A549 (cell line): ENCODE data around the gene DGKH. TPM values are rescaled to one million over a fixed set of nuclear protein-coding genes. Genes with fewer than 3 reads are reported as not detected.

Experiments
- ATAC-seq, 2 experiments: fragments of 200-7000 bp in 1 of 2; fragments of >200 bp in 1 of 2; cut with Nextera tagmentation in 1 of 2; cut with Tn5 transposase in 1 of 2; 3 replicates each; pipeline versions ENCODE4 v1.8.0 to v1.9.1; 2018 to 2020; ENCODE audit warnings: mild to moderate bottlenecking in 1 of 2, moderate library complexity in 1 of 2
- CTCF ChIA-PET: fragments of 300-600 bp; sonication (Branson Sonifier 250); formaldehyde crosslinking; extraction: SDS; loops from one replicate; lab custom pipeline; 2021; ENCODE audit warnings: antibody characterized with exemption, inconsistent platforms; lab: Yijun Ruan, JAX
- POLR2A ChIA-PET: fragments of 350-600 bp; formaldehyde crosslinking; extraction: SDS; loops from one replicate; lab custom pipeline; 2021; ENCODE audit warnings: antibody characterized with exemption, inconsistent platforms; lab: Yijun Ruan, JAX
- DNase-seq, 2 experiments: peaks; one replicate each; pipeline versions ENCODE4 v3.0.0 to v3.0.0-alpha.2; 2011 to 2016; ENCODE audit warnings: low read depth in 1 of 2, low spot score in 1 of 2
- FAIRE-seq: peaks from 2 replicates; lab custom pipeline; 2011; peaks lifted over from hg19 to GRCh38; lab: Jason Lieb, UNC
- H3K27ac ChIP-seq, 2 experiments: fragments of >200 bp; sonication (Bioruptor Twin); formaldehyde crosslinking; 3 replicates each; pipeline ENCODE4 v1.5.1; 2016 to 2017
- H3K4me1 ChIP-seq: fragments of >200 bp; sonication (Bioruptor Twin); formaldehyde crosslinking; 3 replicates; pipeline ENCODE4 v1.6.1; 2016
- H3K4me2 ChIP-seq: fragments of >200 bp; sonication (Bioruptor Twin); formaldehyde crosslinking; 3 replicates; pipeline ENCODE4 v1.6.1; 2016
- H3K4me3 ChIP-seq: fragments of >200 bp; sonication (Bioruptor Twin); formaldehyde crosslinking; 3 replicates; pipeline ENCODE4 v1.5.1; 2016
- H3K9me3 ChIP-seq: fragments of >200 bp; sonication (Bioruptor Twin); formaldehyde crosslinking; 3 replicates; pipeline ENCODE4 v1.6.1; 2016
- BCL3 ChIP-seq: fragments of >200 bp; sonication (Bioruptor Twin); formaldehyde crosslinking; IDR thresholded peaks from 3 replicates; pipeline ENCODE4 v1.6.1; 2016
- CHD4 ChIP-seq: fragments of 200-600 bp; sonication (generic); IDR thresholded peaks from 2 replicates; pipeline ENCODE4 v1.6.1; 2016; ENCODE audit warnings: antibody characterized with exemption, mild to moderate bottlenecking, borderline replicate concordance
- CTCF ChIP-seq: fragments of >200 bp; sonication (Bioruptor Twin); formaldehyde crosslinking; IDR thresholded peaks from 3 replicates; pipeline ENCODE4 v1.5.1; 2016
- E2F6 ChIP-seq: IDR thresholded peaks from 2 replicates; pipeline ENCODE4 v1.6.1; 2012; ENCODE audit warnings: low read depth, borderline replicate concordance
- EHF ChIP-seq: fragments of 250-450 bp; sonication (Bioruptor Pico); IDR thresholded peaks from 2 replicates; pipeline ENCODE4 v1.5.0; 2020; ENCODE audit warnings: mild to moderate bottlenecking
- EP300 ChIP-seq, 2 experiments: fragments of >200 bp; sonication (Bioruptor Twin); formaldehyde crosslinking; IDR thresholded peaks; 2 replicates in 1 of 2; 3 replicates in 1 of 2; pipeline ENCODE4 v1.6.1; 2016 to 2017
- ESRRA ChIP-seq: fragments of 150-350 bp; IDR thresholded peaks from 2 replicates; pipeline ENCODE4 v1.6.1; 2014; ENCODE audit warnings: mild to moderate bottlenecking, low read length, borderline replicate concordance
- FOSB ChIP-seq: fragments of 250-450 bp; sonication (Bioruptor Pico); IDR thresholded peaks from 2 replicates; pipeline ENCODE4 v1.5.0; 2020; ENCODE audit warnings: mild to moderate bottlenecking, moderate library complexity
- HES2 ChIP-seq: fragments of >200 bp; sonication (Bioruptor Twin); formaldehyde crosslinking; IDR thresholded peaks from 2 replicates; pipeline ENCODE4 v1.6.1; 2016
- HMGXB4 ChIP-seq: fragments of 250-450 bp; sonication (Bioruptor Pico); IDR thresholded peaks from 2 replicates; pipeline ENCODE4 v1.5.0; 2021; ENCODE audit warnings: mild to moderate bottlenecking, moderate library complexity, borderline replicate concordance
- HOXA7 ChIP-seq: fragments of 250-450 bp; sonication (Bioruptor Pico); IDR thresholded peaks from 2 replicates; pipeline ENCODE4 v1.5.0; 2020; ENCODE audit warnings: mild to moderate bottlenecking, moderate library complexity
- HOXB5 ChIP-seq: fragments of 250-450 bp; sonication (Bioruptor Pico); IDR thresholded peaks from 2 replicates; pipeline ENCODE4 v1.5.0; 2020; ENCODE audit warnings: mild to moderate bottlenecking, moderate library complexity
- JUN ChIP-seq, 2 experiments: fragments of >200 bp; sonication (Bioruptor Twin); formaldehyde crosslinking; IDR thresholded peaks; 2 replicates in 1 of 2; 3 replicates in 1 of 2; pipeline ENCODE4 v1.6.1; 2016 to 2017
- MAZ ChIP-seq: fragments of 150-350 bp; IDR thresholded peaks from 2 replicates; pipeline ENCODE4 v1.6.1; 2014; ENCODE audit warnings: antibody characterized with exemption, low read depth, low read length, borderline replicate concordance
- NR3C1 ChIP-seq: fragments of >200 bp; sonication (Bioruptor Twin); formaldehyde crosslinking; IDR thresholded peaks from 3 replicates; pipeline ENCODE4 v1.6.1; 2017
- PBX3 ChIP-seq: IDR thresholded peaks from 2 replicates; pipeline ENCODE4 v1.6.1; 2012
- POLR2A ChIP-seq: IDR thresholded peaks from 2 replicates; pipeline ENCODE4 v1.6.1; 2012; ENCODE audit warnings: mild to moderate bottlenecking, low read length
- RAD21 ChIP-seq, 2 experiments: fragments of >200 bp in 1 of 2; sonication (Bioruptor Twin) in 1 of 2; formaldehyde crosslinking in 1 of 2; IDR thresholded peaks in 1 of 2; conservative IDR thresholded peaks in 1 of 2; 2 replicates in 1 of 2; 3 replicates in 1 of 2; pipeline ENCODE4 v1.6.1; 2012 to 2018; ENCODE audit warnings: inconsistent platforms in 1 of 2
- USF2 ChIP-seq: fragments of 450-650 bp; IDR thresholded peaks from 2 replicates; pipeline ENCODE4 v1.6.1; 2014; ENCODE audit warnings: antibody characterized with exemption
- ZNF302 ChIP-seq: fragments of 250-450 bp; sonication (Bioruptor Pico); IDR thresholded peaks from 2 replicates; pipeline ENCODE4 v1.9.0; 2021; ENCODE audit warnings: inconsistent platforms, mild to moderate bottlenecking, moderate library complexity
- ZSCAN20 ChIP-seq: fragments of 250-450 bp; sonication (Bioruptor Pico); IDR thresholded peaks from 2 replicates; pipeline ENCODE4 v1.8.0; 2022; ENCODE audit warnings: mild to moderate bottlenecking, moderate library complexity
- WGBS: methylation state at CpG from one replicate; pipeline ENCODE4 v1.1.6; 2017; ENCODE audit errors: missing lambda C conversion rate; 5-methylcytosine and 5-hydroxymethylcytosine counted together
- polyA plus RNA-seq, 4 experiments: library from polyadenylated mRNA; depleted of rRNA in 3 of 4; stranded (reverse); fragments of >200 nt; fragmentation: RNase III in 1 of 4; extraction: RNeasy Plus Mini Kit Qiagen cat#74134 plus additional on column Dnase treatment in 1 of 4; gene quantifications; 2 replicates in 3 of 4; 3 replicates in 1 of 4; pipeline ENCODE4 v1.2.3, GENCODE V29; 2011 to 2017

DGKH gene
- polyA plus RNA-seq, 2 of the 4 experiments (the other 2 are of a cell fraction) = 3.8 to 6.7 TPM

- ATAC-seq = no peak
- H3K9me3 ChIP-seq = no peaks in the 10 kb centered on the region
- ChIA-PET CTCF (no interaction called here), POLR2A (interaction anchor here (0.9 kb wide), 1 partner anchor 24 kb away, joined by 3 read pairs; the partner anchor contains the start of gene AKAP11)
- TF ChIP-seq EHF (CRISPR knock-in tag) (no peak), USF2 (no peak), FOSB (CRISPR knock-in tag) (no peak), POLR2A (no peak), E2F6 (no peak), ZNF302 (CRISPR knock-in tag) (no peak), CTCF (no peak), RAD21 (conservative IDR thresholded peaks at IDR 0.05 in 1 of 2, IDR thresholded peaks at IDR 0.05 in 1 of 2) (no peak), ZSCAN20 (no peak), MAZ (no peak), NR3C1 (no peak), HOXB5 (CRISPR knock-in tag) (no peak), HOXA7 (no peak), CHD4 (no peak), EP300 (IDR thresholded peaks at IDR 0.05) (no peak), HES2 (no peak)
- H3K4me3 ChIP-seq = no peak overlapping the region
- WGBS = 87% methylated on average over 2 of the region's 2 CpGs
- no peak overlapping the region for H3K27ac ChIP-seq
- H3K4me1 ChIP-seq = no peaks in the 10 kb centered on the region
- no peak for FAIRE-seq
- no peak overlapping the region for H3K4me2 ChIP-seq
- DNase-seq = no peak
These were observed 199.4 kb downstream of the DGKH start for GRCh38 chr13:42247883-42248282.

GRCh38 chr13:42255886-42256285 is 207.4 kb downstream of the DGKH start:
- ChIA-PET CTCF (interaction anchor here (1.3 kb wide), 1 partner anchor 16 kb away, joined by 3 read pairs; the partner anchor contains the start of gene AKAP11), POLR2A (no interaction called here)
- no peak for DNase-seq
- TF ChIP-seq ESRRA (no peak), BCL3 (no peak)
- WGBS = 67% methylated on average over 5 of the region's 5 CpGs
- Histone ChIP-seq H3K4me1 (no peaks in the 10 kb centered on the region), H3K4me3 (no peak overlapping the region), H3K4me2 (no peak overlapping the region), H3K9me3 (no peaks in the 10 kb centered on the region), H3K27ac (no peak overlapping the region)
- no peak for ATAC-seq
- FAIRE-seq = no peak

- CTCF ChIA-PET = no interaction called here
- H3K9me3 ChIP-seq = no peaks in the 10 kb centered on the region
- no peak overlapping the region for H3K4me2 ChIP-seq
- DNase-seq (no peak), FAIRE-seq (no peak), ATAC-seq (no peak)
- 73% methylated on average over 5 of the region's 5 CpGs for WGBS
- H3K4me1 ChIP-seq = no peaks in the 10 kb centered on the region
- POLR2A ChIA-PET = no interaction called here
- no peak overlapping the region for H3K27ac ChIP-seq
- no peak for TF ChIP-seq E2F6
- no peak for TF ChIP-seq JUN (IDR thresholded peaks at IDR 0.05)
- no peak for TF ChIP-seq PBX3
- no peak for TF ChIP-seq CTCF
- TF ChIP-seq HMGXB4 (CRISPR knock-in tag) = no peak
- H3K4me3 ChIP-seq = no peak overlapping the region
These were observed 210.3 kb downstream of the DGKH start for GRCh38 chr13:42258747-42259146.
